Ammon's horn (tissue), 1 donor: ENCODE results near the gene CHURC1.
A peak's percentile ranks its signal among the peaks of the same experiment; 100 is the strongest.

ENCODE experiments used
- DNase-seq: peaks from one replicate; pipeline ENCODE4 v3.0.0-alpha.2; 2016; ENCODE audit warnings: low spot score

The CHURC1 gene

GRCh38 chr14:64938972-64939816, 24.9 kb downstream of the CHURC1 start:
- DNase-seq, result no peak

- DNase-seq, result no peak
Measured at GRCh38 chr14:64939817-64940190, 25.5 kb downstream of the CHURC1 start.

- no peak for DNase-seq
Measured at GRCh38 chr14:64940336-64940910, 26.2 kb downstream of the CHURC1 start.

- DNase-seq, result no peak
Measured at GRCh38 chr14:64942531-64943111, 28.4 kb downstream of the CHURC1 start, which contains the start of gene GPX2. TSS of gene GPX2 (minus strand) at chr14:64942745. CDS start at chr14:64942726, 19 bp downstream.

GRCh38 chr14:64943556-64943955, 29.3 kb downstream of the CHURC1 start:
- no peak for DNase-seq

- no peak for DNase-seq
Measured at GRCh38 chr14:64944041-64944440, 29.8 kb downstream of the CHURC1 start.

- no peak for DNase-seq
Measured at GRCh38 chr14:64944861-64945260, 30.6 kb downstream of the CHURC1 start.

- peak; percentile 3 for DNase-seq
Measured at GRCh38 chr14:64945431-64946178, 31.4 kb downstream of the CHURC1 start.

- DNase-seq, result no peak
Measured at GRCh38 chr14:64946310-64947045, 32.2 kb downstream of the CHURC1 start.

GRCh38 chr14:64947710-64948611, 33.7 kb downstream of the CHURC1 start:
- DNase-seq, result peak; percentile 3

- DNase-seq, result peak; percentile 2
Measured at GRCh38 chr14:64948612-64949210, 34.5 kb downstream of the CHURC1 start.

- DNase-seq, result peak; percentile 4
Measured at GRCh38 chr14:64950889-64951288, 36.6 kb downstream of the CHURC1 start.

GRCh38 chr14:64951291-64951690, 37.0 kb downstream of the CHURC1 start:
- no peak for DNase-seq

- no peak for DNase-seq
Measured at GRCh38 chr14:64951724-64952123, 37.5 kb downstream of the CHURC1 start.

- peak; percentile 4 for DNase-seq
Measured at GRCh38 chr14:64952598-64953309, 38.5 kb downstream of the CHURC1 start.

- DNase-seq, result peak; percentile 8
Measured at GRCh38 chr14:64953310-64953654, 39.0 kb downstream of the CHURC1 start.

- DNase-seq, result no peak
Measured at GRCh38 chr14:64953661-64954060, 39.4 kb downstream of the CHURC1 start.

- DNase-seq, result no peak
Measured at GRCh38 chr14:64954491-64955240, 40.4 kb downstream of the CHURC1 start.

- DNase-seq, result no peak
Measured at GRCh38 chr14:64955297-64955696, 41.0 kb downstream of the CHURC1 start.
